ENCODE measurements around the gene ANO3.
"Not testable (repeated sequence)": the region's sequence is repeated elsewhere in the genome, so short reads cannot be mapped to it uniquely, and the experiment has no call there.

The ANO3 gene

DNA sequence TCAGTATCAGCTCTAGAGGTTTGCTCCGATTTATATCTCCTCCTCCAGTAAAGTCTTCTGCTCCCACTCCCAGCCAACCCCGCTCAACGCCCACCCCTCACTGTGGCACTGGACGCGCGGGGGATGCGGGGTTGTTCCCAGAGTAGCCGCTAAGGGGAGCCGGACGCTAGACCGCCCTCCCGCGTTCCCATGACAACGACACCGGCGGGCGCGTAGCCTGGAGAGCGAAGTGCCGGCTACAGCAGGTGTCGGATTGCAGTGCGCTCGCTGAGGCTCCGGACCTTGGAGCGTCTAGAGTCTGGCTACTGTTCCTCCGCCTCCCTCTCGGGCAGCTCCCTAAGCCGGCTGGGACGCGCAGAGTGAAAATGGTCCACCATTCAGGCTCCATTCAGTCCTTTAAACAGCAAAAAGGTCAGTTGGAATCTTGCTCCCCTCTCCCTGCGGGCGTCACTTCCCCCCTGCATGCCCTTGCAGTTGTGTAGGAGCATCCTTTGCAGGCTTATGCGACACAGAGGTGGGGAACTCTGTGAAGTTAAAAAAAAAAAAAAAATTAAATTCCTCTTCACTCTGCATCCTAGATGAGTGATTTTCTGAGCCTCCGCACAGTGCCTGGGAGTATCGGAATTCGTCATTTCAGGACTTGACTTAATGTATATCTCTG, at the start of gene ANO3:
TSS of gene ANO3 (plus strand) at position 220 of the 661 bp plus-strand sequence. CDS start at position 366, 146 bp downstream.
- peak; percentile 86 for DNase-seq

DNA sequence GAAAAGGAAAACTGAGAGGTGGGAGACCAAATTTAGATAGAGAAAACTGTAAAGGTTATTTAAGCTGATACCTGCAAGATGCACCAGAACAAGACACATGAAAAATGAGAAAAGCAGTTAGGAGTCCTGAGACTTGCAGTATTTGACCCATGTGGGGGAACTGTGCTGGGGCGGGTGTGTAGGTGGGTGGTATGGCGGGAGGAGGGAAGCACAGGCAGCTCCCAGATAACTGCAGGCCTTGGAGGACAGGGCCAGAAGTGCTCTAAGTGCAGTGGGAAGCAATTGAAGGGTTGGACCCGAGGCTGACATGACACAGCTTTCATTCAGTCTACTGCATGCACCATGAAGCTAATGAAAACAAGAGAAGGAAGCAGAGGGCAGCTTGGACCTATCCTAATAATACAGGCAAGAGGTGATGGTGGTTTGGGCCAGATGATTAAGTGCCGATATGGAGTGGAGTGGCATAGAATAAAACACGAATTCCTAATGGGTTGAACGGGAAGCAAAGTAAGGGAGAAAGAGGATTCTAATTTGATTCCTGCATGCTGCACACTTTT, 48.0 kb upstream of the ANO3 start:
- no peak for DNase-seq

DNA sequence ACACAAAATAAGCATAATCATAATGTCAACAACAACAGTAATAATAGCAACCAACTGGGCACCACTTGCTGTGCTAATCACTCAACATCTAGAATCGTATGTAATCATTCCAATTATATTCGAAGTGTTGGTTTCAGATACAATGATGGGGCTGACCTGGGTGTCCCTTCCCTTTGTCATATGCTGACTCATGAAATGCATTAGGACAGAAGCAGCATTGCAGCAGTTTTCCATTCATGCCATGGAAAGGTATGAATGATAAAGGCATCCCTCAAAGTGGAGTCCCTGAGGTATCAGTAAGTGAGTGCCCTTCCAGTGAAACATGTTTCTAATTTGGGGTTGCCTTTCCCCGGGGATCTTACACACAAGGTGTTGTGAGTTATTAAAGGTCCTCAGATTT, 46.3 kb upstream of the ANO3 start:
- no peak for DNase-seq

- no peak for DNase-seq
Measured at GRCh38 chr11:26286472-26287066, 45.4 kb upstream of the ANO3 start.

- no peak for DNase-seq
Measured at GRCh38 chr11:26287067-26287518, 44.8 kb upstream of the ANO3 start.

GRCh38 chr11:26297189-26297975, 34.5 kb upstream of the ANO3 start:
- peak; percentile 40 for DNase-seq

DNA sequence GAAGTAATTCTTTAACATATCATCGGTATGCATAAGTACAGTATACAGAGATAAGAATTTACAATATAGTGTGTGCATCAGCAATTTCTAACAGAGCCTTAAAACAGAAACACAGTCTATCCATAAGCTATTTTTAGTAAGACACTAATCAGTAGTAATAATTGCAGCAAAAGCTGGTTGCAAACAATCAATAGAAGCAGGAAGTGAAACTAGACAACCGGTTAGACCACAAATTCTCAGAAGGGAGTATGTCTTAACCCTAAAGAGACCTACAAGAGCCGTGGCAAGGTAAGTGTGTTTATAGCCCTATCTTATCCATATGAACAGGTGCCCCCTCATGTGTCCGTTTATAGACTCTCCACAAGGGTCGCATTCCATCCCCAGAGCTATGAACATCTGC, 15.6 kb upstream of the ANO3 start:
- DNase-seq: not testable (repeated sequence)

DNA sequence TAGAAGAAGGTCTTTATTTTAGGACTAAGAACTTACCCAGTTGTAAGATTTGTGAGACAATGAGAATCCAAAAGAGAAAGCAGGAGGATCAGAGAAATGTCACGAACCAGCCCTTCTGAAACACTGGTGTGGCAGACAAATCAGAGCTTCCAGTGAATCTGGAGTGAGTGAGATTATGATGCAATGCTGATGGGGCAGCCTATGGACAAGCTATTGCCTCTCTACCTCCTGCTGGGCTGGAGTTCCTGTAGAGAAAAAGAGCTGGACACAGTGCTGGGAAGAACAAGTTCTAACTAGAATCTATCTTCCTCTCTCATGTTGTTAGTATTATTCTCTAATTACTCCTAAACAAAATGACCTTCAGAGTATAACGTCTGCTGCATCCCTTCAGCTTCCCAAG, 12.0 kb upstream of the ANO3 start:
- no peak for DNase-seq

DNA sequence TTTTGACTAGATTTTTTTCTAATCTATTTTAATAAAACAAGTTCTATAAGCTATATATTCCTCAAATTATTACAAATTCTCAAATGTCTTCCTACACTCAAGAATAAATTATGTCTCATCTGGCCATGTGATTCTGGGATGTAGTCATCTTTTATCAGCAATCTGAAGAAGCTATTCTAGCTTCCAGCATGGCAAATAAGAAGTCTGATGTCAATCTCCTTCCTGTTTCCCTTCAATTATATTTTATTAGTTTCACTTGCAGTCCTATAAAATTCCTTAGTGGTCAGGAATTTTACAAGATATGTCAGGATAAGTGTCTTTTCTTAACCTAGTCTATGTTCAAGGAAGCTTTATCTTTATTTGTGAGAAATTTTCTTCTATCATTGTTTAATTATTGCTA, 10.4 kb upstream of the ANO3 start:
- DNase-seq: no peak

GRCh38 chr11:26322335-26323067, 9.4 kb upstream of the ANO3 start:
- DNase-seq: no peak

- no peak for DNase-seq
Measured at GRCh38 chr11:26323837-26324236, 8.1 kb upstream of the ANO3 start.

DNA sequence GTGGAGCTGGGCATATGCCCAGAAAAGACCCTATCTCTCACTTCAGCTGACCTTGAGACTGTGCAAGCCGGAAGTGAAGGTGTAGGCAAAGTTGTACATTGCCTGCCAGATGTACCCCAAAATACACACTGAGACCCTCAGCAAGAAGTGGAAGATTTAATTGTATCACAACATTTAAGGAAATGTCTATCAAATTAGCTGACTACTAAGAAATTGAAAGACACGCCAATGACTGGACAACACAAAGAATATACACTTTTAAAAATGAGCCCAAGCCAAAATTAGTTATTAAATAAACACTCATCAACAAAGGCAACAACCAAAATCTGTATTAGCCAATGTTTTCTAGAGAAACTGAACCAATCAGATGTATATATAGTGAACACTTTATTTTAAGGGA, 7.7 kb upstream of the ANO3 start:
- DNase-seq: no peak

- DNase-seq: no peak
Measured at GRCh38 chr11:26326793-26327400, 5.0 kb upstream of the ANO3 start.

GRCh38 chr11:26329206-26329605, 2.7 kb upstream of the ANO3 start:
- DNase-seq: no peak

DNA sequence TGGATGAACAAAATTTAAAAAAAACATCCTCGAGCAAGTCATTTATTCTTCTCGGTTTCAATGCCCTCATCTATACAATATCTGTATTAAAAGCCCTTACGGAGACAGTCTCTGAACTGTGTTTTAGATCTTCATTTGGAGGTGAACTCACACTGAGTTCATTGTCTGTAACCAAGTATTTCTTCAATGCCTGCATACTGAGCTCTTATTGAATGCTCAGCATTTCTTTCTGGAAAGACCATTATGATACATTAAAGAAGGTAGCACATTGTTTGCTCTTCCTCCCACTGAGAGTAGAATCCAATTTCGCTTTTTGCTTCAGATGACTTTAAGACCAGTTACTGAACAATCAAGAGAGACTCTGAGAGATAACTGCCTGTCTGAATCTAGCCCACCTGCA, 1.7 kb upstream of the ANO3 start:
- DNase-seq: no peak

GRCh38 chr11:26332572-26332915, 614 bp downstream of the ANO3 start:
- no peak for DNase-seq

GRCh38 chr11:26333906-26334305, 2.0 kb downstream of the ANO3 start:
- no peak for DNase-seq

GRCh38 chr11:26335903-26336302, 4.0 kb downstream of the ANO3 start:
- DNase-seq: no peak

GRCh38 chr11:26344647-26345046, 12.7 kb downstream of the ANO3 start:
- no peak for DNase-seq

DNA sequence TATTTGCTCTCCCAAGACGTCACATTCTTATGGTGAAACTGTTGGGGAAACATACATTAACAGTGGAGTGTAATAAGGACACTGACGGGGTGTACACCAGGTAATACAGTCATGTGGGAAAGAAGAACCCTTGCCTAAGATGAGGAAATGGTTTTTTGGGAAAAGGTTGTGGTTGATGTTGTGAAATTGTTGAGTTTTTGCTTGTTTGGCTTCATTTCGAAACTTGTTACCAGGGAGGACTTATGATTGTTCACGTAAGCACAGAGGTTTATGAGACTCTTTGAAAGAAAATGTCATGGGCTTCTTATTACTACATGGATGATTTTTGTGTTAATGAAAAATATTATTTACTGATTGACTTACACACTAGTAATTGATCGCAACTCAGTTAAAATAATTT, 16.8 kb downstream of the ANO3 start:
- no peak for DNase-seq

DNA sequence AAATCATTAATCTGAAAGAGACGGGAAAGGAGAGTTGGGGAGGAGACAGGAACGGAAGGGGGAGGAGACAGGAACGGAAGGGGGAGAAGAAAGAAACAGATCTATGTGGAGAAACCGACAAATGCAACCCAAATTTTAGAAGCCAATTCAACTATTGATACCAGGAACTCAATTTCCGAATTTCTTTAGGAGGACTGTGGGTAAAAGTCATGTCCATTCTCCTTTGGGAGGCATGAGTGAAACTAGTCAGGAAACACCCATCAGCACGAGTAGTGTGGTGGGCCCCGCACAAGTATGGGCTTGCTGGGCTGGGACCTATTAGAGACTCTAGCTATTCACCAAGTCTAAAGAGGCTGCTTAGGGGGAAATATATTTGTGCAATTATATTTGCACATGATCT, 18.1 kb downstream of the ANO3 start:
- DNase-seq: no peak

GRCh38 chr11:26353010-26353409, 21.1 kb downstream of the ANO3 start:
- DNase-seq: no peak

GRCh38 chr11:26359055-26359454, 27.1 kb downstream of the ANO3 start:
- no peak for DNase-seq

Data from NCI-H146 (cell line).